Astrocyte (in vitro differentiated cells and primary cell): Measurements from ENCODE around the gene DPH2. TPM values are rescaled to one million over a fixed set of nuclear protein-coding genes. Genes with fewer than 3 reads are reported as not detected.

Source experiments
- DNase-seq: peaks from one replicate; pipeline ENCODE4 v3.0.0-alpha.2; 2010; ENCODE audit warnings: low read depth
- FAIRE-seq: peaks from 2 replicates; lab custom pipeline; 2011; peaks lifted over from hg19 to GRCh38; lab: Jason Lieb, UNC
- H2AFZ ChIP-seq: 2 replicates; pipeline ENCODE4 v1.6.0; 2012; ENCODE audit warnings: low read depth, low read length, inconsistent platforms
- H3K27ac ChIP-seq: 2 replicates; pipeline ENCODE4 v1.5.1; 2011; ENCODE audit warnings: low read depth, low read length, inconsistent platforms
- H3K27me3 ChIP-seq: 2 replicates; pipeline ENCODE4 v1.6.0; 2011; ENCODE audit warnings: low read length, inconsistent platforms; ENCODE audit not compliant: insufficient read depth
- H3K36me3 ChIP-seq: 2 replicates; pipeline ENCODE4 v1.5.1; 2011; ENCODE audit warnings: low read length, inconsistent platforms; ENCODE audit not compliant: insufficient read depth
- H3K4me1 ChIP-seq: 2 replicates; pipeline ENCODE4 v1.5.1; 2011; ENCODE audit warnings: low read length, inconsistent platforms; ENCODE audit not compliant: insufficient read depth
- H3K4me2 ChIP-seq: 2 replicates; pipeline ENCODE4 v1.6.0; 2012; ENCODE audit warnings: low read length, inconsistent platforms
- H3K4me3 ChIP-seq: 2 replicates; pipeline ENCODE4 v1.5.1; 2011; ENCODE audit warnings: low read depth, mild to moderate bottlenecking, low read length, inconsistent platforms; ENCODE audit not compliant: insufficient read depth
- H3K79me2 ChIP-seq: 2 replicates; pipeline ENCODE4 v1.6.0; 2012; ENCODE audit warnings: mild to moderate bottlenecking, low read length, inconsistent platforms; ENCODE audit not compliant: insufficient read depth
- H3K9ac ChIP-seq: 2 replicates; pipeline ENCODE4 v1.6.0; 2012; ENCODE audit warnings: mild to moderate bottlenecking, low read length, inconsistent platforms
- H3K9me3 ChIP-seq: 2 replicates; pipeline ENCODE4 v1.5.1; 2012; ENCODE audit warnings: low read depth, mild to moderate bottlenecking, low read length, inconsistent platforms; ENCODE audit not compliant: insufficient read depth
- H4K20me1 ChIP-seq: 2 replicates; pipeline ENCODE4 v1.6.0; 2012; ENCODE audit warnings: low read length, inconsistent platforms; ENCODE audit not compliant: insufficient read depth
- H3K27ac Mint-ChIP-seq: one replicate; pipeline ENCODE4 v1.8.0; 2021; ENCODE audit warnings: mild to moderate bottlenecking, mixed read lengths; ENCODE audit not compliant: unreplicated experiment
- H3K27me3 Mint-ChIP-seq: one replicate; pipeline ENCODE4 v1.8.0; 2021; ENCODE audit warnings: low read depth, mixed read lengths; ENCODE audit not compliant: unreplicated experiment
- H3K36me3 Mint-ChIP-seq: one replicate; pipeline ENCODE4 v1.8.0; 2021; ENCODE audit warnings: low read depth, mixed read lengths; ENCODE audit not compliant: unreplicated experiment
- H3K4me1 Mint-ChIP-seq: one replicate; pipeline ENCODE4 v1.8.0; 2021; ENCODE audit warnings: low read depth, mixed read lengths; ENCODE audit not compliant: unreplicated experiment
- H3K4me3 Mint-ChIP-seq: one replicate; pipeline ENCODE4 v1.8.0; 2021; ENCODE audit warnings: mild to moderate bottlenecking, moderate library complexity, mixed read lengths; ENCODE audit not compliant: unreplicated experiment
- H3K9me3 Mint-ChIP-seq: one replicate; pipeline ENCODE4 v1.8.0; 2021; ENCODE audit warnings: mild to moderate bottlenecking, mixed read lengths; ENCODE audit not compliant: unreplicated experiment
- EZH2 ChIP-seq: IDR thresholded peaks from 2 replicates; pipeline ENCODE4 v1.6.1; 2012; ENCODE audit warnings: mild to moderate bottlenecking, low read length, inconsistent platforms; ENCODE audit not compliant: insufficient read depth
- total RNA-seq: library from RNA; stranded (reverse); gene quantifications from 2 replicates; pipeline ENCODE4 v1.2.1, GENCODE V29; 2021
- TF ChIP-seq, protein P1 (sequence below): IDR thresholded peaks from 2 replicates; pipeline ENCODE4 v1.5.1; 2011; ENCODE audit warnings: low read depth, mild to moderate bottlenecking, inconsistent platforms, low read length, moderate library complexity; ENCODE audit not compliant: insufficient read depth

The DPH2 gene
- total RNA-seq, 1 donor from 2014 or later, result 31.6 TPM

DNA sequence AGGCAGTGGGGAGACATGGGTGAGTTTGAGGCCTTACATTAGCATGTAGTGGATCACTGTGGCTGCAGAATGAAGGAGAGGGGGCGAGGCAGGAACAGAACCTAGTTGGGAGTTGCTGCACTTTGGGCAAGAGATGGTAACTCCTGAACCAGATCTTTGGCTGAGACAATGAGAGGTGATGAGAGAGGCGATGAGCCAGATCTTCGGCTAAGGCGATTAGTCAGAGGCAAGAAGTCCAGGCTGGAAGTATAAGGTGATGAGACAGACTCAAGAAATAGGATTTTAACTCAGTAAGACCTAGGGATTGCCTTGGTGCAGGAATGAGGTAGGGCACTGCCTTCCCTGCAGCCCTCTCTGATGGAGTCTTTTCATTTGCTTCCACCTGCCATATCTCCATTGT lies 45.3 kb upstream of the DPH2 start:
- peaks cover 17% of the 10 kb centered on the region for H3K36me3 Mint-ChIP-seq
- no peak overlapping the region for H3K4me3 ChIP-seq
- H2AFZ ChIP-seq, result no peak overlapping the region
- no peak overlapping the region for H3K27ac Mint-ChIP-seq
- no peak overlapping the region for H3K4me3 Mint-ChIP-seq
- DNase-seq (no peak), FAIRE-seq (peak; percentile 17)
- H3K4me2 ChIP-seq, result no peak overlapping the region
- peaks cover 4% of the 10 kb centered on the region for H3K36me3 ChIP-seq
- no peaks in the 10 kb centered on the region for H3K27me3 Mint-ChIP-seq
- no peak overlapping the region for H3K27ac ChIP-seq
- H4K20me1 ChIP-seq, result no peaks in the 10 kb centered on the region
- no peaks in the 10 kb centered on the region for H3K9me3 ChIP-seq
- no peaks in the 10 kb centered on the region for H3K27me3 ChIP-seq
- TF ChIP-seq, protein P1, sequence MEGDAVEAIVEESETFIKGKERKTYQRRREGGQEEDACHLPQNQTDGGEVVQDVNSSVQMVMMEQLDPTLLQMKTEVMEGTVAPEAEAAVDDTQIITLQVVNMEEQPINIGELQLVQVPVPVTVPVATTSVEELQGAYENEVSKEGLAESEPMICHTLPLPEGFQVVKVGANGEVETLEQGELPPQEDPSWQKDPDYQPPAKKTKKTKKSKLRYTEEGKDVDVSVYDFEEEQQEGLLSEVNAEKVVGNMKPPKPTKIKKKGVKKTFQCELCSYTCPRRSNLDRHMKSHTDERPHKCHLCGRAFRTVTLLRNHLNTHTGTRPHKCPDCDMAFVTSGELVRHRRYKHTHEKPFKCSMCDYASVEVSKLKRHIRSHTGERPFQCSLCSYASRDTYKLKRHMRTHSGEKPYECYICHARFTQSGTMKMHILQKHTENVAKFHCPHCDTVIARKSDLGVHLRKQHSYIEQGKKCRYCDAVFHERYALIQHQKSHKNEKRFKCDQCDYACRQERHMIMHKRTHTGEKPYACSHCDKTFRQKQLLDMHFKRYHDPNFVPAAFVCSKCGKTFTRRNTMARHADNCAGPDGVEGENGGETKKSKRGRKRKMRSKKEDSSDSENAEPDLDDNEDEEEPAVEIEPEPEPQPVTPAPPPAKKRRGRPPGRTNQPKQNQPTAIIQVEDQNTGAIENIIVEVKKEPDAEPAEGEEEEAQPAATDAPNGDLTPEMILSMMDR, result no peak
- no peak for TF ChIP-seq EZH2
- H3K79me2 ChIP-seq, result no peaks in the 10 kb centered on the region
- peaks cover under 1% of the 10 kb centered on the region for H3K9me3 Mint-ChIP-seq
- H3K9ac ChIP-seq, result no peak overlapping the region
- H3K4me1 Mint-ChIP-seq, result peaks cover 16% of the 10 kb centered on the region
- H3K4me1 ChIP-seq, result peaks cover 10% of the 10 kb centered on the region

DNA sequence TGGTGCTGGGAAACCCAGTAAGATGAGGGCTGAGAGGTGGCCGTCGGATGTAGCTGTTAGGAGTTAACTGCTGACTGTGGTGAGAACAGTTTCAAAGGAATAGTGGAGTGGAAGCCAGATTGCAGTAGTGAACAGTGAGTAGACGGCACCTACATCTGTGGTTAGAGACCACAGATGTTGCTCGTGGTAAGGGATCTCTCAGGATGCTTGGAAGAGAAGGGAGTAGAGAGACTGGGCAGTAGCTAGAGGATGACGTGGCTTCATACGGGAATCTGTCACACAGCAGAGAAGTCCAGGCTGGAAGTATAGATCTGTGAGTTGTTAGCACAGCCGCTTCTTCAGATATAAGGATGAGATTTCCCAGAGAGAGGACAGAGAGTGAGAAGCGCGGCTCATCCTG lies 44.0 kb upstream of the DPH2 start:
- peak; percentile 28 for DNase-seq
- peaks cover 20% of the 10 kb centered on the region for H3K4me1 Mint-ChIP-seq

More for the DNA sequence above, 44.0 kb upstream of the DPH2 start:
- Mint-ChIP-seq H3K27me3 (no peaks in the 10 kb centered on the region), H3K4me3 (no peak overlapping the region), H3K9me3 (peaks cover 5% of the 10 kb centered on the region), H3K36me3 (peaks cover 21% of the 10 kb centered on the region), H3K27ac (peak overlapping the region; percentile 2)
- Histone ChIP-seq H2AFZ (no peak overlapping the region), H3K4me1 (peaks cover 17% of the 10 kb centered on the region), H3K27me3 (no peaks in the 10 kb centered on the region), H3K27ac (no peak overlapping the region), H3K36me3 (peaks cover 4% of the 10 kb centered on the region), H4K20me1 (no peaks in the 10 kb centered on the region), H3K79me2 (no peaks in the 10 kb centered on the region), H3K9ac (no peak overlapping the region), H3K4me3 (no peak overlapping the region), H3K9me3 (no peaks in the 10 kb centered on the region), H3K4me2 (no peak overlapping the region)
- TF ChIP-seq, protein P1, result no peak
- TF ChIP-seq EZH2, result no peak
- FAIRE-seq, result no peak
